ENCODE results near the gene UMOD.
A peak's percentile ranks its signal among the peaks of the same experiment; 100 is the strongest.

UMOD gene

GRCh38 chr16:20302389-20302788, 50.1 kb downstream of the UMOD start:
- Histone ChIP-seq H3K4me3 (ENCODE audit: low read depth, low read length) (no peak overlapping the region), H3K9me3 (ENCODE audit: severe bottlenecking) (no peaks in the 10 kb centered on the region), H3K27me3 (ENCODE audit: insufficient read depth, low read depth, severe bottlenecking) (peaks cover 66% of the 10 kb centered on the region), H3K36me3 (no peaks in the 10 kb centered on the region), H3K27ac (no peak overlapping the region)
- TF ChIP-seq CTCF (IDR thresholded peaks at IDR 0.05; ENCODE audit: low read depth, low read length) = no peak
- DNase-seq = no peak

DNA sequence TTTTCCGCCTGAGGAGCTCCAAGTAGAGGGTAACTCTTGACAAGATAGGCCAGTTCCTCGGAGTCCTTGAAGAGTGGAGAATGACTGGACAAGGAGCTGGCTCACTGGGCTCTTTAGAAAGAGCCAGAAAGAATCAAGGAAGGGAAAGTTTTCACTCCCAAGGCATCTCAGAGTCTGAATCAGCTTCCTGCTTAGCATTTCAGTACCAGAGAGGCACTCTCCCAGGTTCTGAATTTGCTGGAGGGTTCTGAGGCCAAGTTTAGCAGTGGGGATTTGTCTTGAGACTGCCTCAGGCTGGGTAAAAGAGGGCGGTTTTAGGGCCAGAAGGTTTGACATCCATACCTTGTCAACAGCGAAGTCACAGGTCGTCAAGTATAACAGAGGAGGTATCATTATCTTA, 50.7 kb downstream of the UMOD start:
- H3K36me3 ChIP-seq = no peaks in the 10 kb centered on the region
- H3K9me3 ChIP-seq (ENCODE audit: severe bottlenecking) = no peaks in the 10 kb centered on the region
- H3K27me3 ChIP-seq (ENCODE audit: insufficient read depth, low read depth, severe bottlenecking) = peaks cover 67% of the 10 kb centered on the region
- no peak for TF ChIP-seq CTCF (IDR thresholded peaks at IDR 0.05; ENCODE audit: low read depth, low read length)
- no peak overlapping the region for H3K4me3 ChIP-seq (ENCODE audit: low read depth, low read length)
- no peak overlapping the region for H3K27ac ChIP-seq
- DNase-seq = no peak

- peak; percentile 81 for TF ChIP-seq CTCF (IDR thresholded peaks at IDR 0.05; ENCODE audit: low read depth, low read length)
- Histone ChIP-seq H3K27me3 (ENCODE audit: insufficient read depth, low read depth, severe bottlenecking) (peaks cover 72% of the 10 kb centered on the region), H3K4me3 (ENCODE audit: low read depth, low read length) (no peak overlapping the region), H3K36me3 (no peaks in the 10 kb centered on the region), H3K9me3 (ENCODE audit: severe bottlenecking) (no peaks in the 10 kb centered on the region), H3K27ac (no peak overlapping the region)
- DNase-seq = peak; percentile 44
These were observed 52.0 kb downstream of the UMOD start for GRCh38 chr16:20300312-20301097.

- Histone ChIP-seq H3K9me3 (ENCODE audit: severe bottlenecking) (no peaks in the 10 kb centered on the region), H3K27me3 (ENCODE audit: insufficient read depth, low read depth, severe bottlenecking) (peaks cover 76% of the 10 kb centered on the region), H3K4me3 (ENCODE audit: low read depth, low read length) (no peak overlapping the region), H3K36me3 (no peaks in the 10 kb centered on the region), H3K27ac (no peak overlapping the region)
- TF ChIP-seq CTCF (IDR thresholded peaks at IDR 0.05; ENCODE audit: low read depth, low read length) = no peak
- no peak for DNase-seq
These were observed 54.1 kb downstream of the UMOD start for GRCh38 chr16:20298452-20298851.

DNA sequence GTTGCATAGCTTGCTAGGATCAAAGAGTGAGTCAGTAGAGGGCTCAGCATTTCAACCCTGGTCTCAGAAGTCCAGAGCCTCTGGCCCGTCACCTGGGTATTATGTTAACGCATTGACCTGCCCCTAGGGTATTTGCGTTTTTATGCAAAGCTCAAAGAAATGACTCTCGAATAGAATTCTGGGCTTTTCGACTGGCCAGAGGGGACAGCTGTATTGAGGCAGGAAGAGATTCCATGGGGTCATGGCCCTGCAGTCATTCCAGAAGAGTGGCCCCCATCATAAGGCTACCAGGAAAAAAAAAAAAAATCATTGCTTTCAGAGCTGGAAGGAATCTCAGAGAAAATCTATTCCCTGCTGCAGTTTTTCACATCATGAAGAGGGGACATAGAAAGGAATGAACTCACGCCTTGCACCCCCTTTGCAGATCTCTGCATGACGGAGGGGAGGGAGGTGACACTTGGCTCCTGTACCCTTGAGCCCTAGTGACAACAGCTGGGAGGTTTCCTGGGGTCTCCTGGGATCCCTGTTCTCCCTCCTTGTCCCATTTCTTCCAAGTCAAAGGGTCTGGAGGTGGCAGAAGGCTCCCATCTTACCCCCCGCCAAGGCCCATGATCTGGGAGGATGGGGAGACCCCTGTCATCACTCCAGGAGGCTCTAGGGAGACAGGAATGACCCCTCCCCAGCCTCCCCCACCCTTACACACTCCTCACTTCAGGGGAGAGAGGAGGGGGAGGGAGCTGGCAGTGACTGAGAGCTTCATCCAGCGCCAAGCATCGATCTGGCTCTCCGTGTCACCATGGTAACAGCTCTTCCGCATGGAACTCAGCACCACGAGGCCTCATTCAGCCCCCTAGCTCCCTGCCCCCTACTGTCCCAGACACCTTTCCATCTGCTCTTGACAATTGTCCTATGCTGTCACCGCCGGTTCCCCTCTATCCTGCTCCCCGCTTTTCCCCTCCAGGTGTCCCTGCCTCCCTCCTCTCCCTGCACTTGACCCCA, 61.0 kb downstream of the UMOD start:
- Histone ChIP-seq H3K27me3 (ENCODE audit: insufficient read depth, low read depth, severe bottlenecking) (peaks cover 79% of the 10 kb centered on the region), H3K36me3 (no peaks in the 10 kb centered on the region), H3K27ac (no peak overlapping the region), H3K9me3 (ENCODE audit: severe bottlenecking) (no peaks in the 10 kb centered on the region), H3K4me3 (ENCODE audit: low read depth, low read length) (no peak overlapping the region)
- DNase-seq = no peak
- no peak for TF ChIP-seq CTCF (IDR thresholded peaks at IDR 0.05; ENCODE audit: low read depth, low read length)
